GM23338 (cell line): ENCODE data around the gene ESYT2. TPM values are rescaled to one million over a fixed set of nuclear protein-coding genes. Genes with fewer than 3 reads are reported as not detected.

Source experiments
- ATAC-seq: fragments of 200-7000 bp; cut with Tn5 transposase; 3 replicates; pipeline ENCODE4 v1.9.1; 2020
- DNase-seq: peaks from one replicate; pipeline ENCODE4 v3.0.0-alpha.2; 2015; ENCODE audit warnings: low spot score
- H2AFZ ChIP-seq: fragments of 200-600 bp; sonication (generic); 2 replicates; pipeline ENCODE4 v1.8.0; 2016; ENCODE audit warnings: antibody characterized with exemption, mild to moderate bottlenecking, moderate library complexity
- H3F3A ChIP-seq: fragments of 200-600 bp; sonication (generic); replicated peaks from 2 replicates; pipeline ENCODE4 v1.8.0; 2017; ENCODE audit warnings: antibody characterized with exemption, mixed run types, low read depth
- H3K27ac ChIP-seq: fragments of 200-600 bp; sonication (generic); 2 replicates; pipeline ENCODE4 v1.6.1; 2016; ENCODE audit warnings: low read depth
- H3K27me3 ChIP-seq: fragments of 200-600 bp; sonication (generic); 2 replicates; pipeline ENCODE4 v1.8.0; 2016; ENCODE audit warnings: mild to moderate bottlenecking, mixed run types, moderate library complexity; ENCODE audit not compliant: insufficient read depth
- H3K36me3 ChIP-seq: fragments of 200-600 bp; sonication (generic); 2 replicates; pipeline ENCODE4 v1.8.0; 2016; ENCODE audit warnings: mild to moderate bottlenecking; ENCODE audit not compliant: insufficient read depth
- H3K4me1 ChIP-seq: fragments of 200-600 bp; sonication (generic); 2 replicates; pipeline ENCODE4 v1.8.0; 2016; ENCODE audit warnings: mild to moderate bottlenecking, moderate library complexity; ENCODE audit not compliant: insufficient read depth
- H3K4me2 ChIP-seq: fragments of 200-600 bp; sonication (generic); 2 replicates; pipeline ENCODE4 v1.7.1; 2017; ENCODE audit warnings: mixed run types
- H3K4me3 ChIP-seq: fragments of 200-600 bp; sonication (generic); 2 replicates; pipeline ENCODE4 v1.6.1; 2016; ENCODE audit warnings: mixed run types
- H3K79me2 ChIP-seq: fragments of 200-600 bp; sonication (generic); replicated peaks from 2 replicates; pipeline ENCODE4 v1.8.0; 2017; ENCODE audit warnings: mild to moderate bottlenecking; ENCODE audit not compliant: insufficient read depth
- H3K9me2 ChIP-seq: fragments of 200-600 bp; sonication (generic); 2 replicates; pipeline ENCODE4 v1.8.0; 2017; ENCODE audit not compliant: insufficient read depth
- H4K20me1 ChIP-seq: fragments of 200-600 bp; sonication (generic); replicated peaks from 2 replicates; pipeline ENCODE4 v1.8.0; 2017; ENCODE audit warnings: mild to moderate bottlenecking; ENCODE audit not compliant: insufficient read depth
- H3K27ac Mint-ChIP-seq: 2 replicates; pipeline ENCODE4 v1.8.0; 2020; ENCODE audit warnings: inconsistent platforms, mild to moderate bottlenecking, moderate library complexity, mixed read lengths
- H3K27me3 Mint-ChIP-seq: 3 replicates; pipeline ENCODE4 v1.8.0; 2022; ENCODE audit warnings: low read depth, mild to moderate bottlenecking, moderate library complexity, mixed read lengths, inconsistent platforms; ENCODE audit not compliant: insufficient read depth, poor library complexity
- H3K36me3 Mint-ChIP-seq: 3 replicates; pipeline ENCODE4 v1.8.0; 2021; ENCODE audit warnings: low read depth, mild to moderate bottlenecking, inconsistent platforms, moderate library complexity, mixed read lengths
- H3K4me1 Mint-ChIP-seq: 3 replicates; pipeline ENCODE4 v1.8.0; 2020; ENCODE audit warnings: mild to moderate bottlenecking, inconsistent platforms, mixed read lengths
- H3K4me3 Mint-ChIP-seq: 3 replicates; pipeline ENCODE4 v1.8.0; 2021; ENCODE audit warnings: moderate library complexity, mild to moderate bottlenecking, inconsistent platforms, mixed read lengths
- H3K9me3 Mint-ChIP-seq: 3 replicates; pipeline ENCODE4 v1.8.0; 2020; ENCODE audit warnings: moderate library complexity, mild to moderate bottlenecking, inconsistent platforms, mixed read lengths
- CREB1 ChIP-seq: fragments of 250-450 bp; sonication (Bioruptor Pico); IDR thresholded peaks from 2 replicates; pipeline ENCODE4 v1.5.0; 2020; ENCODE audit warnings: low read depth, mild to moderate bottlenecking, moderate library complexity
- CTCF ChIP-seq, 2 experiments: fragments of 200-600 bp in 1 of 2; sonication (generic) in 1 of 2; conservative IDR thresholded peaks; 2 replicates each; pipeline versions ENCODE4 v1.5.1 to v1.6.1; 2016 to 2017; ENCODE audit warnings: antibody characterized with exemption in 2 of 2, low read depth in 2 of 2, mild to moderate bottlenecking in 2 of 2, moderate library complexity in 1 of 2
- EZH2 ChIP-seq: fragments of 200-600 bp; sonication (generic); IDR thresholded peaks from one replicate; pipeline ENCODE4 v1.8.0; 2017; ENCODE audit warnings: antibody characterized with exemption, mild to moderate bottlenecking, low read depth; ENCODE audit not compliant: unreplicated experiment
- EZH2phosphoT487 ChIP-seq: fragments of 200-600 bp; sonication (generic); IDR thresholded peaks from one replicate; pipeline ENCODE4 v1.8.1; 2018; ENCODE audit warnings: antibody characterized with exemption; ENCODE audit not compliant: unreplicated experiment
- JUNB ChIP-seq: IDR thresholded peaks from one replicate; pipeline ENCODE4 v1.6.1; 2016; ENCODE audit warnings: antibody characterized with exemption; ENCODE audit not compliant: unreplicated experiment
- NANOG ChIP-seq: IDR thresholded peaks from 2 replicates; pipeline ENCODE4 v1.6.1; 2016; ENCODE audit warnings: antibody characterized with exemption, borderline replicate concordance
- POLR2AphosphoS5 ChIP-seq: IDR thresholded peaks from 2 replicates; pipeline ENCODE4 v1.6.1; 2016; ENCODE audit warnings: antibody characterized with exemption, low read depth
- STAT1 ChIP-seq: IDR thresholded peaks from one replicate; pipeline ENCODE4 v1.6.1; 2016; ENCODE audit warnings: antibody characterized with exemption; ENCODE audit not compliant: unreplicated experiment
- ZNF114 ChIP-seq: fragments of 250-450 bp; sonication (Bioruptor Pico); IDR thresholded peaks from 2 replicates; pipeline ENCODE4 v1.5.0; 2020; ENCODE audit warnings: mild to moderate bottlenecking, moderate library complexity
- ZNF331 ChIP-seq: fragments of 250-450 bp; sonication (Bioruptor Pico); IDR thresholded peaks from 2 replicates; pipeline ENCODE4 v1.5.0; 2020; ENCODE audit warnings: low read depth, mild to moderate bottlenecking, moderate library complexity
- ZNF462 ChIP-seq: fragments of 250-450 bp; sonication (Bioruptor Pico); IDR thresholded peaks from 2 replicates; pipeline ENCODE4 v1.5.0; 2020; ENCODE audit warnings: mild to moderate bottlenecking, moderate library complexity
- polyA plus RNA-seq: library from polyadenylated mRNA; unstranded; fragments of >200 nt; fragmentation: Nextera tagmentation; extraction: Ambion mirVana; gene quantifications from 2 replicates; pipeline ENCODE4 v1.2.1, GENCODE V29; 2016
- total RNA-seq: library from RNA; depleted of rRNA; stranded (reverse); fragments of >200 nt; shearing (Covaris generic); gene quantifications from 2 replicates; pipeline ENCODE4 v1.2.3, GENCODE V29; 2014
- TF ChIP-seq, protein P1 (sequence below): IDR thresholded peaks from one replicate; pipeline ENCODE4 v1.6.1; 2018; ENCODE audit warnings: antibody characterized with exemption; ENCODE audit not compliant: unreplicated experiment
- TF ChIP-seq, protein P2 (sequence below): IDR thresholded peaks from 2 replicates; pipeline ENCODE4 v1.6.1; 2016; ENCODE audit warnings: antibody characterized with exemption

The ESYT2 gene
- total and polyA plus RNA-seq, 2 experiments from 2014 or later: 9.6 to 52.7 TPM

GRCh38 chr7:158821171-158822031 is 7.9 kb downstream of the ESYT2 start:
- Histone ChIP-seq H3F3A (no peaks in the 10 kb centered on the region), H3K9me2 (no peaks in the 10 kb centered on the region), H3K27me3 (no peaks in the 10 kb centered on the region), H3K79me2 (peaks cover 96% of the 10 kb centered on the region), H3K36me3 (no peaks in the 10 kb centered on the region), H3K4me3 (no peak overlapping the region), H3K4me1 (peaks cover 21% of the 10 kb centered on the region), H2AFZ (no peak overlapping the region), H3K27ac (no peak overlapping the region), H3K4me2 (no peak overlapping the region), H4K20me1 (peaks cover 16% of the 10 kb centered on the region; the same call in 1 of the 2 replicates)
- Mint-ChIP-seq H3K4me3 (no peak overlapping the region; the same call in 2 of the 3 replicates), H3K4me1 (peaks cover 47% of the 10 kb centered on the region), H3K9me3 (no peaks in the 10 kb centered on the region), H3K27ac (peak overlapping the region; percentile 46), H3K36me3 (peaks cover 7% of the 10 kb centered on the region; the same call in 2 of the 3 replicates), H3K27me3 (peaks cover 1% of the 10 kb centered on the region)
- no peak for DNase-seq
- TF ChIP-seq CTCF (conservative IDR thresholded peaks at IDR 0.05; ENCODE audit: low read depth in 2 of 2) (no peak), POLR2AphosphoS5 (no peak), ZNF462 (CRISPR knock-in tag) (no peak), CREB1 (CRISPR knock-in tag) (no peak), ZNF331 (CRISPR knock-in tag) (no peak), EZH2 (no peak), EZH2phosphoT487 (no peak), STAT1 (no peak), NANOG (no peak), ZNF114 (CRISPR knock-in tag) (no peak), JUNB (no peak)
- TF ChIP-seq, protein P1, sequence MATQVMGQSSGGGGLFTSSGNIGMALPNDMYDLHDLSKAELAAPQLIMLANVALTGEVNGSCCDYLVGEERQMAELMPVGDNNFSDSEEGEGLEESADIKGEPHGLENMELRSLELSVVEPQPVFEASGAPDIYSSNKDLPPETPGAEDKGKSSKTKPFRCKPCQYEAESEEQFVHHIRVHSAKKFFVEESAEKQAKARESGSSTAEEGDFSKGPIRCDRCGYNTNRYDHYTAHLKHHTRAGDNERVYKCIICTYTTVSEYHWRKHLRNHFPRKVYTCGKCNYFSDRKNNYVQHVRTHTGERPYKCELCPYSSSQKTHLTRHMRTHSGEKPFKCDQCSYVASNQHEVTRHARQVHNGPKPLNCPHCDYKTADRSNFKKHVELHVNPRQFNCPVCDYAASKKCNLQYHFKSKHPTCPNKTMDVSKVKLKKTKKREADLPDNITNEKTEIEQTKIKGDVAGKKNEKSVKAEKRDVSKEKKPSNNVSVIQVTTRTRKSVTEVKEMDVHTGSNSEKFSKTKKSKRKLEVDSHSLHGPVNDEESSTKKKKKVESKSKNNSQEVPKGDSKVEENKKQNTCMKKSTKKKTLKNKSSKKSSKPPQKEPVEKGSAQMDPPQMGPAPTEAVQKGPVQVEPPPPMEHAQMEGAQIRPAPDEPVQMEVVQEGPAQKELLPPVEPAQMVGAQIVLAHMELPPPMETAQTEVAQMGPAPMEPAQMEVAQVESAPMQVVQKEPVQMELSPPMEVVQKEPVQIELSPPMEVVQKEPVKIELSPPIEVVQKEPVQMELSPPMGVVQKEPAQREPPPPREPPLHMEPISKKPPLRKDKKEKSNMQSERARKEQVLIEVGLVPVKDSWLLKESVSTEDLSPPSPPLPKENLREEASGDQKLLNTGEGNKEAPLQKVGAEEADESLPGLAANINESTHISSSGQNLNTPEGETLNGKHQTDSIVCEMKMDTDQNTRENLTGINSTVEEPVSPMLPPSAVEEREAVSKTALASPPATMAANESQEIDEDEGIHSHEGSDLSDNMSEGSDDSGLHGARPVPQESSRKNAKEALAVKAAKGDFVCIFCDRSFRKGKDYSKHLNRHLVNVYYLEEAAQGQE: no peak
- TF ChIP-seq, protein P2, sequence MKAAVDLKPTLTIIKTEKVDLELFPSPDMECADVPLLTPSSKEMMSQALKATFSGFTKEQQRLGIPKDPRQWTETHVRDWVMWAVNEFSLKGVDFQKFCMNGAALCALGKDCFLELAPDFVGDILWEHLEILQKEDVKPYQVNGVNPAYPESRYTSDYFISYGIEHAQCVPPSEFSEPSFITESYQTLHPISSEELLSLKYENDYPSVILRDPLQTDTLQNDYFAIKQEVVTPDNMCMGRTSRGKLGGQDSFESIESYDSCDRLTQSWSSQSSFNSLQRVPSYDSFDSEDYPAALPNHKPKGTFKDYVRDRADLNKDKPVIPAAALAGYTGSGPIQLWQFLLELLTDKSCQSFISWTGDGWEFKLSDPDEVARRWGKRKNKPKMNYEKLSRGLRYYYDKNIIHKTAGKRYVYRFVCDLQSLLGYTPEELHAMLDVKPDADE: no peak
- ATAC-seq: peak; percentile 33
